Immature natural killer cell (primary cell): ENCODE data around the gene CUTC. TPM values are rescaled to one million over a fixed set of nuclear protein-coding genes. Genes with fewer than 3 reads are reported as not detected.
A peak's percentile ranks its signal among the peaks of the same experiment; 100 is the strongest.

Experiments used
- DNase-seq, 3 donors: peaks; one replicate each; pipeline ENCODE4 v3.0.0; 2022; ENCODE audit warnings: mixed read lengths in 1 of 3
- H3K27ac Mint-ChIP-seq, 6 donors: one replicate each; pipeline ENCODE4 v1.8.0; 2020; ENCODE audit warnings: mixed read lengths in 6 of 6, mild to moderate bottlenecking in 5 of 6, inconsistent platforms in 4 of 6, moderate library complexity in 3 of 6
- H3K27me3 Mint-ChIP-seq, 3 donors: one replicate each; pipeline ENCODE4 v1.8.0; 2020 to 2021; ENCODE audit warnings: low read depth in 3 of 3, mild to moderate bottlenecking in 3 of 3, mixed read lengths in 3 of 3, moderate library complexity in 3 of 3, inconsistent platforms in 1 of 3
- H3K36me3 Mint-ChIP-seq, 3 donors: one replicate each; pipeline ENCODE4 v1.8.0; 2020; ENCODE audit warnings: mixed read lengths in 3 of 3, inconsistent platforms in 2 of 3, mild to moderate bottlenecking in 2 of 3
- H3K4me1 Mint-ChIP-seq, 2 donors: one replicate each; pipeline ENCODE4 v1.8.0; 2020; ENCODE audit warnings: inconsistent platforms in 2 of 2, mild to moderate bottlenecking in 2 of 2, mixed read lengths in 2 of 2, moderate library complexity in 1 of 2
- H3K4me3 Mint-ChIP-seq, 5 donors: one replicate each; pipeline ENCODE4 v1.8.0; 2020; ENCODE audit warnings: mild to moderate bottlenecking in 5 of 5, mixed read lengths in 5 of 5, inconsistent platforms in 3 of 5, moderate library complexity in 3 of 5
- H3K9me3 Mint-ChIP-seq, 6 donors: one replicate each; pipeline ENCODE4 v1.8.0; 2020; ENCODE audit warnings: mild to moderate bottlenecking in 6 of 6, mixed read lengths in 6 of 6, inconsistent platforms in 4 of 6, moderate library complexity in 3 of 6
- polyA plus RNA-seq, 3 donors: library from polyadenylated mRNA; unstranded; fragments of 300-500 nt; fragmentation: Illumina TruSeq; gene quantifications; one replicate each; pipeline ENCODE4 v1.2.3, GENCODE V29; 2021

Gene CUTC
- polyA plus RNA-seq, 3 donors from 2014 or later, result 57.2 to 105 (median 60.4) TPM

DNA sequence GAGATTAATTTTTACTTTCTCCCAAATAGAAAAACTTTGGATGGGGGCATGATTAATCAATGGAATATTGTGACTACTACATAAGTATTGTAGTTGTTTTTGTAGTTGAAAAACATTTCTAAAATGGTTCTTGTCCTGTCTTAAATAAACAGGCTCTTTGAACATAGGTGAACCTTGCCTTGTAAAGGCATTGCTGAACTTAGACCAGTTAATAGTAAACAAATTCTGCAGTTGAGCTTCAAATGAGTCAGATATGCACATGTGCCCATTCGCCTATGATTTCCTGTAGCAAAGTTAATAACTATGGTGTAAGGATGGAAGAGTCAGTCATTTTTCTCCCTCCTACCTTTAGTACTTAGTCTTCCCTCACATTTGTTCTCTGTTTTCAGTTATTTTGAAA, 22.6 kb downstream of the CUTC start:
- H3K27me3 Mint-ChIP-seq, result no peaks in the 10 kb centered on the region
- H3K4me3 Mint-ChIP-seq, result no peak overlapping the region
- H3K36me3 Mint-ChIP-seq, result peaks cover 37 to 69% (median 37%) of the 10 kb centered on the region in 3 donors
- no peak for DNase-seq
- H3K27ac Mint-ChIP-seq, result no peak overlapping the region
- H3K4me1 Mint-ChIP-seq, result peaks cover 2 to 3% of the 10 kb centered on the region in 2 donors
- no peaks in the 10 kb centered on the region for H3K9me3 Mint-ChIP-seq

GRCh38 chr10:99756159-99756558, 24.1 kb downstream of the CUTC start:
- Mint-ChIP-seq H3K4me3 (no peak overlapping the region), H3K36me3 (peaks cover 40 to 71% (median 41%) of the 10 kb centered on the region in 3 donors), H3K27ac (no peak overlapping the region), H3K9me3 (no peaks in the 10 kb centered on the region), H3K4me1 (peaks cover 0 to 2% of the 10 kb centered on the region in 2 donors), H3K27me3 (no peaks in the 10 kb centered on the region)
- no peak for DNase-seq

DNA sequence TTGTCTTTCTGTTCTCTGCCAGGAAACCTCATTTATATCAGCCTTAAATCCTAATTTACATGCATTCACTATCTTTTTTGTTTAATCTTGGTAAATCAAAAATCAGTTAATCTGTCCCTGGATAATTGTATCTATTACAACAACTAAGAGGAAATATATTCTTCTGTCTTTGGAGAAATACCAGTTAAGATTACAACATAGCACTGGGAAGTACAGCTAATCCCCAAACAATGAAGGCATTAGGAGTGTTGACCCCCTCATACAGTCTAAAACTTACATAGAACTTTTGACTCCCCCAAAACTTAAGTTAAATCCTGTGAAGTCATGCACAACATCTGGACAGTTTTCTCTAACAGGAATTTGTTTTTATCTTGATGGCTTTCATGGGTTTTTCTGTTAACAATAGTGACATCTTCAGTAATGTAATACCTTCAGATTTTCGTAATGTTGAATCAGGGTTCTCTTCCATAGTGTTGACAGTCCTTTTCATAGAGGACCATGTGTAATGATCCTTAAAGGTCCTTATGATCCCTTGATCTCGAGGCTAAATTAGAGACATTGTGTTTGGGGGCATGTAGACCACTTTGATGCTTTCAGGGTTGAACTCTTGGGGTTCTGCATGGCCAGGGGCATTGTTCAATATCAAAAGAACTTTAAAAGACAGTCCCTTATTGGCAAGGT, 26.3 kb downstream of the CUTC start:
- H3K36me3 Mint-ChIP-seq, result peaks cover 50 to 74% (median 52%) of the 10 kb centered on the region in 3 donors
- no peaks in the 10 kb centered on the region for H3K4me1 Mint-ChIP-seq
- no peaks in the 10 kb centered on the region for H3K27me3 Mint-ChIP-seq
- H3K27ac Mint-ChIP-seq, result no peak overlapping the region
- H3K4me3 Mint-ChIP-seq, result no peak overlapping the region
- DNase-seq, result no peak
- H3K9me3 Mint-ChIP-seq, result no peaks in the 10 kb centered on the region

GRCh38 chr10:99760321-99760720, 28.3 kb downstream of the CUTC start:
- peaks cover 44 to 70% (median 51%) of the 10 kb centered on the region in 3 donors for H3K36me3 Mint-ChIP-seq

GRCh38 chr10:99761365-99761764, 29.3 kb downstream of the CUTC start:
- H3K4me1 Mint-ChIP-seq, result peaks cover 6 to 10% of the 10 kb centered on the region in 2 donors

More at GRCh38 chr10:99760321-99760720, 28.3 kb downstream of the CUTC start:
- Mint-ChIP-seq H3K9me3 (no peaks in the 10 kb centered on the region), H3K27ac (no peak overlapping the region), H3K4me1 (no peaks in the 10 kb centered on the region), H3K4me3 (no peak overlapping the region), H3K27me3 (peaks cover 0 to 3% (median 0%) of the 10 kb centered on the region in 3 donors)
- DNase-seq, result no peak

GRCh38 chr10:99765672-99766301, 33.8 kb downstream of the CUTC start:
- no peaks in the 10 kb centered on the region for H3K9me3 Mint-ChIP-seq
- no peak for DNase-seq
- peak overlapping the region in 2 of 5 donors; percentile 4 to 47 for H3K4me3 Mint-ChIP-seq
- peak overlapping the region in 3 of 6 donors; percentile 14 to 57 (median 21) for H3K27ac Mint-ChIP-seq
- peaks cover 17 to 20% of the 10 kb centered on the region in 2 donors for H3K4me1 Mint-ChIP-seq
- peaks cover 15 to 22% (median 21%) of the 10 kb centered on the region in 3 donors for H3K36me3 Mint-ChIP-seq
- peaks cover 2 to 6% (median 5%) of the 10 kb centered on the region in 3 donors for H3K27me3 Mint-ChIP-seq

More at GRCh38 chr10:99761365-99761764, 29.3 kb downstream of the CUTC start:
- Mint-ChIP-seq H3K36me3 (peaks cover 41 to 61% (median 48%) of the 10 kb centered on the region in 3 donors), H3K9me3 (no peaks in the 10 kb centered on the region), H3K4me3 (no peak overlapping the region), H3K27me3 (peaks cover under 1 to 3% (median 3%) of the 10 kb centered on the region in 3 donors), H3K27ac (no peak overlapping the region)
- DNase-seq, result no peak

GRCh38 chr10:99766302-99766681, 34.3 kb downstream of the CUTC start:
- no peaks in the 10 kb centered on the region for H3K9me3 Mint-ChIP-seq
- DNase-seq, result peak; percentile 43 to 65 (median 56)
- peak overlapping the region in 1 of 6 donors; percentile 14 for H3K27ac Mint-ChIP-seq
- peaks cover 17 to 20% of the 10 kb centered on the region in 2 donors for H3K4me1 Mint-ChIP-seq
- peaks cover 2 to 7% (median 5%) of the 10 kb centered on the region in 3 donors for H3K27me3 Mint-ChIP-seq
- peak overlapping the region in 3 of 5 donors; percentile 4 to 54 (median 47) for H3K4me3 Mint-ChIP-seq
- peaks cover 12 to 18% (median 18%) of the 10 kb centered on the region in 3 donors for H3K36me3 Mint-ChIP-seq

DNA sequence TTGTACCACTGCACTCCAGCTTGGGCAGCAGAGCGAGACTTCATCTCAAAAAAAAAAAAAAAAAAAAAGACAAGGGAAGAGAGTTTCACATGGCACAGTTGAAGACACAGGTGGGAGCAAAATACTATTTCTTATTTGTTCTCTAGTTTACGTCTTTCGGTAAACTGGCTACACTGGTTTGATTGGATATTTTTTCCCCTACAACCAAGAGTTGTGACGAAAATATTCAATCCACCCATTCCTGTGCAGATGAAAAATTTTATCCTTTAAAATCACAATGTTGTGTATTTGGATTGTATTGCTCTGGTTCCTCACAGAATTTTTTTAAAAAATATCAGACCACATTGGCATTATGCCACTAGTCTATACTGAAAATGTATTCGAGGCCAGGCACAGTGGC, 35.9 kb downstream of the CUTC start:
- peaks cover 17 to 20% of the 10 kb centered on the region in 2 donors for H3K4me1 Mint-ChIP-seq
- no peaks in the 10 kb centered on the region for H3K9me3 Mint-ChIP-seq
- H3K27me3 Mint-ChIP-seq, result peaks cover 2 to 7% (median 5%) of the 10 kb centered on the region in 3 donors
- H3K27ac Mint-ChIP-seq, result no peak overlapping the region
- H3K4me3 Mint-ChIP-seq, result no peak overlapping the region
- no peak for DNase-seq
- peaks cover 3 to 7% (median 7%) of the 10 kb centered on the region in 3 donors for H3K36me3 Mint-ChIP-seq

DNA sequence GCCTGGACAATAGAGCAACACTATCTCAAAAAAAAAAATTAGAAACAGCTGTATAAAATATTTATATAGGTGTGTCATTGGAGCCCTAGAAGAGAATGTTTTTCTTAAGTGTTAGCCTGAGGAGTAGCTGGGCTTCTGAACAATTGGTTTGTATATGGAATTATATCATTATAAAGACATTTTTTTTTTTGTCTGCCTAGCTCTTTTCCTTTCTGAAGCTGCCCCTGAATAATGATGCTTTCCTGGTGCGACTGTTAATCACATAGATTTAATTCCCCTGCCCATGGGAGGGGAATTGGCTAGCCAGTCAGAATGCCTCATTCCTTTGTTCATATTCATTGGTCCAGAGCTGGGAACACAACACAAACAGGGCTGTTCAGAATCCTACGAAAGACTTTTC, 36.5 kb downstream of the CUTC start:
- peaks cover 0 to 4% (median 4%) of the 10 kb centered on the region in 3 donors for H3K36me3 Mint-ChIP-seq
- H3K4me1 Mint-ChIP-seq, result peaks cover 17 to 20% of the 10 kb centered on the region in 2 donors
- no peak overlapping the region for H3K27ac Mint-ChIP-seq
- DNase-seq, result no peak
- H3K27me3 Mint-ChIP-seq, result peaks cover 2 to 7% (median 5%) of the 10 kb centered on the region in 3 donors
- H3K9me3 Mint-ChIP-seq, result no peaks in the 10 kb centered on the region
- no peak overlapping the region for H3K4me3 Mint-ChIP-seq

- no peak overlapping the region for H3K4me3 Mint-ChIP-seq
- H3K9me3 Mint-ChIP-seq, result no peaks in the 10 kb centered on the region
- no peak overlapping the region for H3K27ac Mint-ChIP-seq
- peaks cover 2 to 7% (median 6%) of the 10 kb centered on the region in 3 donors for H3K27me3 Mint-ChIP-seq
- DNase-seq, result no peak
- no peaks in the 10 kb centered on the region for H3K36me3 Mint-ChIP-seq
- peaks cover 17 to 20% of the 10 kb centered on the region in 2 donors for H3K4me1 Mint-ChIP-seq
Measured at GRCh38 chr10:99769706-99770105, 37.7 kb downstream of the CUTC start.

- H3K9me3 Mint-ChIP-seq, result no peaks in the 10 kb centered on the region
- DNase-seq, result no peak
- peaks cover 17 to 18% of the 10 kb centered on the region in 2 donors for H3K4me1 Mint-ChIP-seq
- no peaks in the 10 kb centered on the region for H3K36me3 Mint-ChIP-seq
- H3K4me3 Mint-ChIP-seq, result no peak overlapping the region
- H3K27me3 Mint-ChIP-seq, result peaks cover 2 to 7% (median 3%) of the 10 kb centered on the region in 3 donors
- H3K27ac Mint-ChIP-seq, result no peak overlapping the region
Measured at GRCh38 chr10:99770408-99771045, 38.5 kb downstream of the CUTC start.

GRCh38 chr10:99775850-99776249, 43.8 kb downstream of the CUTC start:
- Mint-ChIP-seq H3K4me1 (peaks cover 6 to 9% of the 10 kb centered on the region in 2 donors), H3K27ac (no peak overlapping the region), H3K9me3 (no peaks in the 10 kb centered on the region), H3K4me3 (no peak overlapping the region), H3K27me3 (peaks cover 1 to 6% (median 4%) of the 10 kb centered on the region in 3 donors), H3K36me3 (no peaks in the 10 kb centered on the region)
- DNase-seq, result no peak

GRCh38 chr10:99777918-99778714, 46.1 kb downstream of the CUTC start:
- Mint-ChIP-seq H3K36me3 (no peaks in the 10 kb centered on the region), H3K27ac (no peak overlapping the region), H3K9me3 (no peaks in the 10 kb centered on the region), H3K4me3 (no peak overlapping the region), H3K27me3 (peaks cover 0 to 6% (median 4%) of the 10 kb centered on the region in 3 donors), H3K4me1 (peaks cover 6 to 9% of the 10 kb centered on the region in 2 donors)
- no peak for DNase-seq
